HUES48 (cell line): ENCODE results near the gene HEMK1.

Source experiments
- H3K27ac ChIP-seq: one replicate; pipeline ENCODE4 v1.7.0; 2013; ENCODE audit warnings: low read depth, low read length, inconsistent platforms
- H3K27me3 ChIP-seq: 2 replicates; pipeline ENCODE4 v1.6.1; 2013; ENCODE audit warnings: mild to moderate bottlenecking, low read length; ENCODE audit not compliant: control insufficient read depth, insufficient read depth
- H3K36me3 ChIP-seq: 2 replicates; pipeline ENCODE4 v1.6.1; 2013; ENCODE audit warnings: low read length; ENCODE audit not compliant: control insufficient read depth, insufficient read depth
- H3K4me1 ChIP-seq: 2 replicates; pipeline ENCODE4 v1.6.1; 2013; ENCODE audit warnings: mild to moderate bottlenecking, low read length; ENCODE audit not compliant: control insufficient read depth, insufficient read depth
- H3K4me3 ChIP-seq: 2 replicates; pipeline ENCODE4 v1.5.1; 2013; ENCODE audit warnings: mild to moderate bottlenecking, low read depth, low read length
- H3K9ac ChIP-seq: 2 replicates; pipeline ENCODE4 v1.6.1; 2013; ENCODE audit warnings: mild to moderate bottlenecking, low read depth, low read length, moderate library complexity
- H3K9me3 ChIP-seq: 2 replicates; pipeline ENCODE4 v1.6.1; 2013; ENCODE audit warnings: low read length; ENCODE audit not compliant: control insufficient read depth, insufficient read depth

HEMK1 gene

DNA sequence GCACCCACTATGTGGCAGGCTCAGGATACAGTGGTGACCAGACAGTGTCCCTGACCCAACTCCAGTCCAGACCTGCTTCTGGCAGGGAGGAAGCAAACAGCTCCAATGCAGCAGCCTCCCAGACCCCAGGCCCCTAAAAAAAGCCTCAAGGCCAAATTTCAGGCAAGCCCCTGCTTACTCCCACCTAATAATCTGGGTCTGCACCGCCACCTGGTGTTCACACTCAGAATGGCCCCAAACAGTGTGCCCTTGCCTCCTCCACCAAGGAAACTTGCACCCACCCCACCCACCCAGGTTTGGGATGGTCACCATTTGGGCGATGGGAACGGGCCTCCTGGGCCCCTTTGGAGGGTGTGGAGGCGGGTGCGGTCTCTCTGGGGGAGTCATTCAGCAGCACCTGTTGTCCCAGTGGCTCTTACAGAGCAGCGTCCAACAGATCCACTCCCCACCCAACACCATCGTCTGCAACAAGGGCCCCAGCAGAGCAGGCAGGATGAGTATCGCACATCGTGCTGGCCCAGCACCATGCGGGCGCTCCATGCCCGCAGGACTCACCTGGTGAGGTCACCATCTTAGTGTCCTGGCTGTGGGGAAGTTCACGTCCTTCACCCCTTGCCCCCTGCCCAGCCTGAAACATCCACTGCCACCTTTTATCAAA, 19.1 kb upstream of the HEMK1 start:
- Histone ChIP-seq H3K4me1 (peaks cover 6% of the 10 kb centered on the region), H3K4me3 (no peak overlapping the region), H3K9ac (no peak overlapping the region), H3K36me3 (no peaks in the 10 kb centered on the region), H3K27me3 (no peaks in the 10 kb centered on the region; the same call in 1 of the 2 replicates), H3K9me3 (no peaks in the 10 kb centered on the region), H3K27ac (no peak overlapping the region)

DNA sequence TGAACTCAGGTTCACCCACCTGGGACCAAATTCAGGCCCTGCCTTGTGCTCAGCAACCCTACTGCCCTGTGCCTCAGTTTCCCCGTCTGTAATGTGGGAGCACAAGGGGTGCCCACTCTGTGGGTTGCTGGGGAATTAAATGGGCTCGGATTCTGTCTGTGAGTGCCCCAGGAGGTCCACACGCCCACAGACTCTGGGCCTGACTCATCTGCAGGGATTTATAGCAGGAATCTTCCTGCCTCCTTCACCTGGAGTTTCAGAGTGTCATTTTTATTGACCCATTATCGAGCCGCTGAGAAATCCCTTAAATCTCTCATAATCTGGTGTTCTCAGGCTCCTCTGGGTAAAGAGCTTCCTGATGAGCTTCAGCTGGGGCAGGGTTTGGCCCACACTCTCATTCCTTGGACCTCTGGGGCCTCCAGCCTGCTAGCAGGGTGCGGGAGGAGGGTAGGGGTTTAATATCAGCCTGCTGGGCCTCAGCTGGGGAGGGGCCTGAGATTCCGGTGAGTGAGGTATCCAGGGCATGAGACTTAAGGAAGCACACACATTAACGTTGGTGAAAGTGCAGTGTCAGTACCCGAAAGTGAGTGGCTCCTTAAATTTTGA, 18.2 kb upstream of the HEMK1 start:
- no peak overlapping the region for H3K9ac ChIP-seq
- no peak overlapping the region for H3K27ac ChIP-seq
- no peaks in the 10 kb centered on the region for H3K9me3 ChIP-seq

DNA sequence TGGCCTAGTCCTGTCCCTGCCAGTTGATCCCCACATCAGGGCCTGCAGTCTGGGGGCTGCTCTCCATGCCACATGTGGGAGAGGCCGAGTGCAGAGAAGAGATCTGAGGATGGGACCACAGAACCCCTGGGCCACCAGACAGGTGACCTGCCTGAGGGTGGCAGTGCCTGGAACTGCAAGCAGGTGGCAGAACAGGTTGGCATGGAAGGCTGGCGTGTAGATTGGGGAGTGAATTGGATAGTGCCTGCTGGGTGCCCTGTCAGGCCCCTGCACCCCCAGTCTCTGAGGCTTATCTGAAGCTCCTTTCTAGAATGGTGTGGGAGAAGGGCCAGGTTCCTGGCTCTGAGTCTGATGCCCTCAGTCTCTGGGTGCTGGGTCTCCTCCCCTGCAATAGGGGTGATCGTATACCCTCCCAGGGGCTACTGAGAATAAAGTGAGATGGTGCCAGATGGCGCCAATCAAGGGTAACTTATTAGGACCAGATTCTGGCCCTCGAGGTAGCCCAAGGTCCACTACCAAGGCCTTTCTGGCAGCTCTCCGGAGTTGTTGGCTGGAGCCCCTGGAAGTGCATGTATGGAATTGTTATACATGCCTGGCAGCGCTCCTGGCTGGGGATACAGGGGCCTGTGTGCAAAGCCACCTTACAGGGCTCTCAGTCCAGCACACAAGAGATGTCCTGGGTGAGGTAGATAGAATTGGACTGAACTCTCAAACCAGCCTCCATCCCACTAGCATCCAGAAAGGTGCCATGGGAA, 17.5 kb upstream of the HEMK1 start:
- Histone ChIP-seq H3K9me3 (no peaks in the 10 kb centered on the region), H3K4me3 (no peak overlapping the region), H3K27ac (no peak overlapping the region), H3K9ac (no peak overlapping the region), H3K36me3 (no peaks in the 10 kb centered on the region), H3K27me3 (no peaks in the 10 kb centered on the region; the same call in 1 of the 2 replicates), H3K4me1 (no peaks in the 10 kb centered on the region)

More for the DNA sequence above, 18.2 kb upstream of the HEMK1 start:
- no peak overlapping the region for H3K4me3 ChIP-seq
- no peaks in the 10 kb centered on the region for H3K4me1 ChIP-seq
- no peaks in the 10 kb centered on the region for H3K36me3 ChIP-seq
- no peaks in the 10 kb centered on the region; the same call in 1 of the 2 replicates for H3K27me3 ChIP-seq

DNA sequence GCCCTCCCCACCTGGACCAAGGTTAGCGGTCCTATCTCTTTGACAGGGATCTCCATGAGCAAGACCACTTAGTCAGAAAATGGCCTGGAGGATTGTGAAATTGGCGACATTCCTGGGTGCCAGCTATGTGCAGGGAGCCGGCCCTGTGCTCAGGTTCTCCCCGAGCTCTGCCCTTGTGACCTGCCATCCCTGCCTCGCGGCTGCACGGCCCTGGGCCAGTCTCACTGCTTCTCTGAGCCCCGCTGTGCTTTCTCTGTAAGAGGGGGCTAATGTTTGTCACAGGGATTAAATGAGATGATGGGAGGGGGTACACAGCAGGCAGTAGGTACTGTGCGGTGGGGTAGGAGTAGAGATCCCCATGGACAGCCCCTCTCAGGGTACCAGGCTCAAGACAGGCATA, 16.7 kb upstream of the HEMK1 start:
- Histone ChIP-seq H3K4me1 (no peaks in the 10 kb centered on the region), H3K9ac (no peak overlapping the region), H3K27me3 (no peaks in the 10 kb centered on the region; the same call in 1 of the 2 replicates), H3K4me3 (no peak overlapping the region), H3K27ac (no peak overlapping the region), H3K9me3 (no peaks in the 10 kb centered on the region), H3K36me3 (no peaks in the 10 kb centered on the region)

GRCh38 chr3:50554553-50554952, 14.8 kb upstream of the HEMK1 start:
- Histone ChIP-seq H3K4me3 (no peak overlapping the region), H3K27ac (no peak overlapping the region), H3K4me1 (no peaks in the 10 kb centered on the region), H3K9ac (no peak overlapping the region), H3K27me3 (no peaks in the 10 kb centered on the region; the same call in 1 of the 2 replicates), H3K9me3 (no peaks in the 10 kb centered on the region), H3K36me3 (no peaks in the 10 kb centered on the region)

GRCh38 chr3:50557106-50557505, 12.2 kb upstream of the HEMK1 start:
- no peak overlapping the region for H3K9ac ChIP-seq
- no peaks in the 10 kb centered on the region for H3K4me1 ChIP-seq
- no peaks in the 10 kb centered on the region; the same call in 1 of the 2 replicates for H3K27me3 ChIP-seq
- H3K4me3 ChIP-seq: no peak overlapping the region
- no peaks in the 10 kb centered on the region for H3K36me3 ChIP-seq
- H3K27ac ChIP-seq: no peak overlapping the region
- H3K9me3 ChIP-seq: no peaks in the 10 kb centered on the region

- Histone ChIP-seq H3K27me3 (no peaks in the 10 kb centered on the region; the same call in 1 of the 2 replicates), H3K27ac (no peak overlapping the region), H3K36me3 (no peaks in the 10 kb centered on the region), H3K4me3 (no peak overlapping the region), H3K4me1 (no peaks in the 10 kb centered on the region), H3K9me3 (no peaks in the 10 kb centered on the region), H3K9ac (no peak overlapping the region)
These were observed 11.4 kb upstream of the HEMK1 start for GRCh38 chr3:50557915-50558314.

DNA sequence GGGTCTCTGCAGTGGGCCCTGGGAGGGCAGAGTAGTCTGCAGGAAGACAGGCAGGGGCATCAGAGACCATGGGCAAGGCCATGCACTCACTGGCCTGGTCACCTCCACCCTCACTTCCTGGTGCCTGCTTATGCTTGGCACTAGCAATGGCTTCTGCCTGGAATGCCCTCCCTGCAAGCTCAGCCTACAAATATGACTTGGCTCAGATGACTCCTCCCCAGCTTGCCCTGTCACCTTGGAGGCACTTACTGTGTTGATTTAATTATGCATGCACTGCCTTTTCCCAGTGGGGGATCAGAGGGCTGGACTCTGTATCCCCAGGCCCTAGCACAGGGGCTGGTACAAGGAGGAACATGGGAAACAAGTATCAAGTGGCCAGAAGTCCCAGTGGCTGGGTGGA, 9.6 kb upstream of the HEMK1 start:
- Histone ChIP-seq H3K9me3 (no peaks in the 10 kb centered on the region), H3K9ac (no peak overlapping the region), H3K36me3 (no peaks in the 10 kb centered on the region), H3K27me3 (no peaks in the 10 kb centered on the region), H3K27ac (no peak overlapping the region), H3K4me1 (no peaks in the 10 kb centered on the region), H3K4me3 (no peak overlapping the region)

DNA sequence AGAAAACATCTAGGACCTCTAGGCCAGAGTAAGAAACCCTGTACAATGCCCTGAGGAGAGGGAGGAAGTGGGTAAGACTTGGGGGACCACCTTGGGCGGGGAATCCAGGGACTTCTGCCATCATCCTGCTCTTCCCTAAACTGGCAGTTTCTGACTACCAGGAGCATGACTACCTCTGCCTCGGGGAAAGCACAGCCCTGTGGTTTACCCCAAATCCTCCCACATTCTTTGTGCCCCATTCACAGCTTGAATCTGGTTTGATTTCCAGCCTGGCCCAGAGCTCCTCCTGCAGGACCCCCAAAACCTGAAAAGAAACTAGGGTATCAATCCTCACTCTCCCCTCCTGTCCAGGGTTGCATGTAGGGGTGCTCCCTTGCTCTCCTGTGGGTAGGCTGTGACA, 6.5 kb upstream of the HEMK1 start:
- Histone ChIP-seq H3K4me1 (no peaks in the 10 kb centered on the region; the same call in 1 of the 2 replicates), H3K4me3 (no peak overlapping the region), H3K9ac (no peak overlapping the region), H3K27ac (no peak overlapping the region), H3K9me3 (no peaks in the 10 kb centered on the region), H3K36me3 (no peaks in the 10 kb centered on the region), H3K27me3 (peaks cover 10% of the 10 kb centered on the region)

DNA sequence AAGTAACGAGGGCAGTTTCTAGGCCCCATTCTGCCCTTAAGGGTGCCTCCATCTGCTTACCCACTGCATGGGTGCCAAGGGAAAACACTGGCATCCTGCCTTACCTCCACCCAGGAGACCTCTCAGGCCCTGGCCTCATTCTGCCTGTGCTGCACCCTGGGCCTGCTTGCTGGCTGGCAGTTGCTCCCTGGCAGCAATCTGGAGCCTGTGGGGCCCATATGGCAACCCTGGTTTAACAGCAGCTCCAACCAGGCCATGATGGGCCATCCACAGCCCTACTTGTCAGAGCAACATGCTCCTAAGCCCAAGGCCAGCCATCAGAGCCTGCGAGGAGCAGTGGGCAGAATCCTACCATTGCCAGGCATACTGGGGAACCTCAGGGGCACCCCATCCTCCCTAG, 5.5 kb upstream of the HEMK1 start:
- no peaks in the 10 kb centered on the region for H3K36me3 ChIP-seq
- H3K27ac ChIP-seq: no peak overlapping the region
- H3K4me3 ChIP-seq: no peak overlapping the region
- no peaks in the 10 kb centered on the region for H3K9me3 ChIP-seq
- no peak overlapping the region for H3K9ac ChIP-seq
- H3K4me1 ChIP-seq: no peaks in the 10 kb centered on the region; the same call in 1 of the 2 replicates
- H3K27me3 ChIP-seq: peaks cover 10% of the 10 kb centered on the region

- Histone ChIP-seq H3K9ac (no peak overlapping the region), H3K4me1 (no peaks in the 10 kb centered on the region; the same call in 1 of the 2 replicates), H3K27ac (no peak overlapping the region), H3K9me3 (no peaks in the 10 kb centered on the region), H3K36me3 (no peaks in the 10 kb centered on the region), H3K4me3 (no peak overlapping the region), H3K27me3 (peaks cover 10% of the 10 kb centered on the region)
These were observed 5.0 kb upstream of the HEMK1 start for GRCh38 chr3:50564321-50564720.
